ENCODE results near the gene TSPAN11. TPM values are rescaled to one million over a fixed set of nuclear protein-coding genes. Genes with fewer than 3 reads are reported as not detected.

The TSPAN11 gene
- total and polyA plus RNA-seq, 2 of the 8 experiments (the other 6 are each of a cell fraction or from before 2014, with no cell fraction given): 3.9 to 8.2 TPM

- H4K20me1 ChIP-seq (replicated peaks in 1 of 2; ENCODE audit: control insufficient read depth in 1 of 2, insufficient read depth in 2 of 2, low read length in 2 of 2): no peaks in the 10 kb centered on the region
- no peak for TF ChIP-seq ATF2 (IDR thresholded peaks at IDR 0.05; ENCODE audit: low read length)
- TF ChIP-seq SP2 (IDR thresholded peaks at IDR 0.05; ENCODE audit: low read length): no peak
- no peak for TF ChIP-seq NRF1 (IDR thresholded peaks at IDR 0.05; ENCODE audit: low read depth, low read length)
- TF ChIP-seq TCF12 (IDR thresholded peaks at IDR 0.05; ENCODE audit: low read depth, low read length): no peak
- no peak for TF ChIP-seq POU5F1 (IDR thresholded peaks at IDR 0.05; ENCODE audit: low read depth, low read length)
- no peak for TF ChIP-seq KDM1A (IDR thresholded peaks at IDR 0.05; ENCODE audit: borderline replicate concordance, low read length)
- no peak for TF ChIP-seq SRF (IDR thresholded peaks at IDR 0.05; ENCODE audit: low read depth, low read length)
- TF ChIP-seq BRCA1 (IDR thresholded peaks at IDR 0.05; ENCODE audit: low read depth, low read length): no peak
- TF ChIP-seq, protein P1, sequence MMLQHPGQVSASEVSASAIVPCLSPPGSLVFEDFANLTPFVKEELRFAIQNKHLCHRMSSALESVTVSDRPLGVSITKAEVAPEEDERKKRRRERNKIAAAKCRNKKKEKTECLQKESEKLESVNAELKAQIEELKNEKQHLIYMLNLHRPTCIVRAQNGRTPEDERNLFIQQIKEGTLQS (IDR thresholded peaks at IDR 0.05; ENCODE audit: insufficient read depth, low read depth, low read length): no peak
- no peak for TF ChIP-seq CTBP2 (IDR thresholded peaks at IDR 0.05; ENCODE audit: borderline replicate concordance, insufficient read depth, insufficient read length, low read length)
- no peak for TF ChIP-seq POLR2A (IDR thresholded peaks at IDR 0.05; ENCODE audit: control extremely low read depth in 1 of 2, low read depth in 2 of 2, low read length in 2 of 2)
- no peak for TF ChIP-seq SP1 (IDR thresholded peaks at IDR 0.05; ENCODE audit: low read depth, low read length)
Observed at GRCh38 chr12:30988646-30989286, 62.2 kb downstream of the TSPAN11 start.

More at GRCh38 chr12:30988646-30989286, 62.2 kb downstream of the TSPAN11 start:
- no peak overlapping the region for H2BK12ac ChIP-seq (ENCODE audit: low read depth, low read length)
- no peak overlapping the region for H4K5ac ChIP-seq (ENCODE audit: insufficient read length, low read depth, low read length)
- ChIA-PET CTCF (ENCODE audit: partially characterized antibody) (interaction anchor here (0.8 to 21.1 kb wide), 13 partner anchors 11 to 283 kb away, joined by 3 to 385 read pairs (median 5); no protein-coding TSS in a partner anchor), POLR2A (ENCODE audit: partially characterized antibody) (no interaction called here)
- no peak overlapping the region for H3K14ac ChIP-seq (ENCODE audit: insufficient read length)
- H3K56ac ChIP-seq (replicated peaks; ENCODE audit: insufficient read length, low read depth, low read length): no peak overlapping the region
- peaks cover 0 to 7% (median under 1%) of the 10 kb centered on the region in 4 experiments; a peak in 3 of 7 replicates for H3K4me1 ChIP-seq (replicated peaks in 1 of 4; ENCODE audit: control insufficient read depth in 3 of 4, insufficient read depth in 4 of 4, low read length in 3 of 4)
- no peaks in the 10 kb centered on the region for H3K36me3 ChIP-seq (ENCODE audit: control insufficient read depth in 2 of 4, insufficient read depth in 4 of 4, low read length in 3 of 4)
- H2BK5ac ChIP-seq (ENCODE audit: low read depth, low read length): no peak overlapping the region; the same call in 1 of the 2 replicates
- H4K8ac ChIP-seq (ENCODE audit: extremely low read depth, insufficient read depth, low read length): no peak overlapping the region
- no peaks in the 10 kb centered on the region for H3K79me1 ChIP-seq (ENCODE audit: low read depth, low read length)
- H3K4ac ChIP-seq (replicated peaks; ENCODE audit: insufficient read length, low read depth, low read length): no peak overlapping the region
- H2BK120ac ChIP-seq (replicated peaks; ENCODE audit: low read depth, low read length): no peak overlapping the region
- H3K27ac ChIP-seq (ENCODE audit: low read depth, low read length): no peak overlapping the region
- no peaks in the 10 kb centered on the region for H3K27me3 ChIP-seq (replicated peaks in 1 of 4; ENCODE audit: control insufficient read depth in 3 of 4, extremely low read depth in 1 of 4, insufficient read depth in 3 of 4, low read length in 3 of 4)
- H3K18ac ChIP-seq (ENCODE audit: extremely low read depth, low read length): no peak overlapping the region
- no peak overlapping the region for H2AFZ ChIP-seq (ENCODE audit: low read length)
- no peaks in the 10 kb centered on the region for H3K9me3 ChIP-seq (ENCODE audit: insufficient read depth in 2 of 2, low read depth in 1 of 2, low read length in 1 of 2)
- H3K79me2 ChIP-seq (ENCODE audit: control insufficient read depth in 1 of 2, insufficient read depth in 2 of 2, low read length in 2 of 2): no peaks in the 10 kb centered on the region
- WGBS, 2 experiments (ENCODE audit: extremely low coverage in 1 of 2, insufficient coverage in 1 of 2, insufficient read length in 1 of 2, insufficient replicate concordance in 2 of 2, low coverage in 1 of 2, low lambda C conversion rate in 2 of 2, missing lambda C conversion rate in 1 of 2): 85% methylated on average over 8 of the region's 9 CpGs; no CpG with 5 or more reads in 1 of the 2 experiments
- H2BK15ac ChIP-seq (ENCODE audit: low read length): no peak overlapping the region
- H3K4me3 ChIP-seq (ENCODE audit: extremely low read depth in 1 of 4, insufficient read depth in 2 of 4, low read depth in 3 of 4, low read length in 4 of 4): no peak overlapping the region
- H2BK20ac ChIP-seq (ENCODE audit: low read length): no peak overlapping the region
- H3K9ac ChIP-seq (replicated peaks in 1 of 4; ENCODE audit: extremely low read depth in 1 of 4, low read depth in 3 of 4, low read length in 3 of 4): no peak overlapping the region
- H3K4me2 ChIP-seq (ENCODE audit: insufficient read depth in 1 of 2, low read depth in 2 of 2, low read length in 2 of 2): no peak overlapping the region
- no peak overlapping the region for H3K23ac ChIP-seq (ENCODE audit: insufficient read length)
- H4K91ac ChIP-seq (replicated peaks; ENCODE audit: insufficient read length, low read length): no peak overlapping the region
- DNase-seq (ENCODE audit: low read depth in 1 of 2, low spot score in 2 of 2) (no peak), FAIRE-seq (no peak)
- no peak overlapping the region for H2AK5ac ChIP-seq (ENCODE audit: low read depth, low read length)
- H3K23me2 ChIP-seq (ENCODE audit: low read depth, low read length): no peaks in the 10 kb centered on the region

Data from H1 (cell line).